ENCODE data around the gene TTLL5.
A peak's percentile ranks its signal among the peaks of the same experiment; 100 is the strongest.

TTLL5 gene

GRCh38 chr14:75971509-75971908 is 310.5 kb downstream of the TTLL5 start:
- no peak for DNase-seq

- DNase-seq: no peak
Observed at GRCh38 chr14:75972801-75973421, 311.9 kb downstream of the TTLL5 start.

GRCh38 chr14:75976826-75977581 is 316.0 kb downstream of the TTLL5 start:
- no peak for DNase-seq

GRCh38 chr14:75977582-75977943 is 316.5 kb downstream of the TTLL5 start:
- no peak for DNase-seq

GRCh38 chr14:75978249-75978731 is 317.2 kb downstream of the TTLL5 start:
- DNase-seq: no peak

GRCh38 chr14:75979071-75979571 is 318.1 kb downstream of the TTLL5 start:
- DNase-seq: peak; percentile 23

GRCh38 chr14:75979648-75980565 is 318.9 kb downstream of the TTLL5 start:
- no peak for DNase-seq

GRCh38 chr14:75980856-75981255 is 319.8 kb downstream of the TTLL5 start:
- no peak for DNase-seq

- DNase-seq: peak; percentile 93
Observed at GRCh38 chr14:75981426-75982265, 320.6 kb downstream of the TTLL5 start, which contains the start of gene TGFB3. TSS of gene TGFB3 (minus strand) at chr14:75981995. CDS start at chr14:75980893, 1,102 bp downstream.

- DNase-seq: peak; percentile 79
Observed at GRCh38 chr14:75982266-75983018, 321.4 kb downstream of the TTLL5 start.

GRCh38 chr14:75983019-75983358 is 321.9 kb downstream of the TTLL5 start:
- DNase-seq: no peak

- DNase-seq: no peak
Observed at GRCh38 chr14:75984674-75985073, 323.6 kb downstream of the TTLL5 start.

GRCh38 chr14:75985618-75986438 is 324.8 kb downstream of the TTLL5 start, which contains the start of gene IFT43:
TSS of gene IFT43 (plus strand) at chr14:75985763. CDS start at chr14:75985787, 24 bp downstream.
- DNase-seq: peak; percentile 81

GRCh38 chr14:75986439-75986765 is 325.4 kb downstream of the TTLL5 start:
- no peak for DNase-seq

- DNase-seq: no peak
Observed at GRCh38 chr14:75987201-75987970, 326.3 kb downstream of the TTLL5 start.

- DNase-seq: no peak
Observed at GRCh38 chr14:75989134-75989533, 328.1 kb downstream of the TTLL5 start.

- DNase-seq: no peak
Observed at GRCh38 chr14:75990297-75990696, 329.3 kb downstream of the TTLL5 start.

GRCh38 chr14:75991753-75992152 is 330.7 kb downstream of the TTLL5 start:
- DNase-seq: peak; percentile 35

- no peak for DNase-seq
Observed at GRCh38 chr14:75993567-75994041, 332.6 kb downstream of the TTLL5 start.
